A673 (cell line): ENCODE data around the gene USH1C.

Source experiments
- EZH2 ChIP-seq: fragments of 200-600 bp; sonication (generic); IDR thresholded peaks from 2 replicates; pipeline ENCODE4 v1.6.1; 2017; ENCODE audit warnings: borderline replicate concordance, low read depth, mild to moderate bottlenecking, mixed read lengths, antibody characterized with exemption, low read length; ENCODE audit not compliant: poor library complexity, severe bottlenecking
- TF ChIP-seq, protein P1 (sequence below): fragments of 300-800, 200-600 bp; sonication (generic); conservative IDR thresholded peaks from 2 replicates; pipeline ENCODE4 v1.5.1; 2017; ENCODE audit warnings: low read depth, mild to moderate bottlenecking, antibody characterized with exemption, low read length, moderate library complexity, mixed read lengths

DNA sequence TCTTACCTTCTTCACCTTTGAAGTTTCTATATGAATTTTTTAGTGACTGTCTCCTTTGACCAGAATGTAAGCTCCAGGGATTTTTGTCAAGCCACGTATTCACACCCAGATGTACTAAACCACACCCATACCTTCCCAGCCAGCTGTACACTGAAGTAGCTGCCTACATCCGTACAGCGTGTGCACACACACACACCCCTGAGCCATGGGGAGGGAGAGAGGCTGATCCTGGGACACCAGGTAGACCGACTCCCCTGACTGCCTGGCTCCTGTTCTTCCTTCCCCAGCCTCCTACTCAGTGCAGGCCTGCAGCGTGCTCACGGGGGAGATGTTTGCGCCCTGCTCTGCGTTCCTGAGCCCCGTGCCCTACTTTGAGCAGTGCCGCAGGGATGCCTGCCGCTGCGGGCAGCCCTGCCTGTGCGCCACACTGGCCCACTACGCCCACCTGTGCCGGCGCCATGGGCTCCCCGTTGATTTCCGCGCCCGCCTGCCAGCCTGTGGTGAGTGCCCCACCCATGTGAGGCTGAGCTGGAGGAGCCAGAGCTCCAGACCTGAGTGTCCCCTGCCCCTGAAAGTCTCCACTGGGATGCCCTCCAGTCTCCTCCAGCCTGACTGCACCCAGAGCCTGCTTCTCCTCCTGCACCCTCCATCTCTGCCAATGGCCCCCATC, 28.7 kb upstream of the USH1C start:
- no peak for TF ChIP-seq EZH2
- TF ChIP-seq, protein P1, sequence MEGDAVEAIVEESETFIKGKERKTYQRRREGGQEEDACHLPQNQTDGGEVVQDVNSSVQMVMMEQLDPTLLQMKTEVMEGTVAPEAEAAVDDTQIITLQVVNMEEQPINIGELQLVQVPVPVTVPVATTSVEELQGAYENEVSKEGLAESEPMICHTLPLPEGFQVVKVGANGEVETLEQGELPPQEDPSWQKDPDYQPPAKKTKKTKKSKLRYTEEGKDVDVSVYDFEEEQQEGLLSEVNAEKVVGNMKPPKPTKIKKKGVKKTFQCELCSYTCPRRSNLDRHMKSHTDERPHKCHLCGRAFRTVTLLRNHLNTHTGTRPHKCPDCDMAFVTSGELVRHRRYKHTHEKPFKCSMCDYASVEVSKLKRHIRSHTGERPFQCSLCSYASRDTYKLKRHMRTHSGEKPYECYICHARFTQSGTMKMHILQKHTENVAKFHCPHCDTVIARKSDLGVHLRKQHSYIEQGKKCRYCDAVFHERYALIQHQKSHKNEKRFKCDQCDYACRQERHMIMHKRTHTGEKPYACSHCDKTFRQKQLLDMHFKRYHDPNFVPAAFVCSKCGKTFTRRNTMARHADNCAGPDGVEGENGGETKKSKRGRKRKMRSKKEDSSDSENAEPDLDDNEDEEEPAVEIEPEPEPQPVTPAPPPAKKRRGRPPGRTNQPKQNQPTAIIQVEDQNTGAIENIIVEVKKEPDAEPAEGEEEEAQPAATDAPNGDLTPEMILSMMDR: no peak
